GM12878 (cell line): ENCODE data around the gene GPI. TPM values are rescaled to one million over a fixed set of nuclear protein-coding genes. Genes with fewer than 3 reads are reported as not detected.

ENCODE experiments used
- ATAC-seq: fragments of 200-7000 bp; cut with Tn5 transposase; 3 replicates; pipeline ENCODE4 v1.9.1; 2020; ENCODE audit warnings: mild to moderate bottlenecking, moderate library complexity
- BruUV-seq: library from RNA; stranded (reverse); fragments of 400-500 nt; replicated peaks from 2 replicates; lab custom pipeline; 2021; lab: Mats Ljungman, UMichigan
- CTCF ChIA-PET: fragments of 300-600 bp; sonication (Branson Sonifier 250); formaldehyde crosslinking; extraction: SDS; loops from one replicate; lab custom pipeline; 2021; ENCODE audit warnings: inconsistent platforms; lab: Yijun Ruan, JAX
- POLR2A ChIA-PET: fragments of 350-600 bp; formaldehyde crosslinking; extraction: SDS; loops from one replicate; lab custom pipeline; 2021; ENCODE audit warnings: inconsistent platforms; lab: Charles Lee
- RAD21 ChIA-PET: fragments of 300-600 bp; sonication (Branson Sonifier 250); formaldehyde crosslinking; loops from one replicate; lab custom pipeline; 2023; ENCODE audit warnings: antibody characterized with exemption; ENCODE audit not compliant: unreplicated experiment; lab: Charles Lee
- SMC1A ChIA-PET: fragments of 300-600 bp; sonication (Branson Sonifier 250); formaldehyde crosslinking; loops from one replicate; lab custom pipeline; 2023; ENCODE audit not compliant: unreplicated experiment, uncharacterized antibody; lab: Charles Lee
- DNase-seq: peaks from one replicate; pipeline ENCODE4 v3.0.0-alpha.2; 2011; ENCODE audit warnings: low read depth, low spot score
- FAIRE-seq: peaks from 3 replicates; lab custom pipeline; 2011; peaks lifted over from hg19 to GRCh38; lab: Jason Lieb, UNC
- H2AFZ ChIP-seq: 2 replicates; pipeline ENCODE4 v1.6.0; 2011; ENCODE audit warnings: low read depth, low read length, control low read depth; ENCODE audit not compliant: control insufficient read depth
- H3K27ac ChIP-seq: 2 replicates; pipeline ENCODE4 v1.5.1; 2011; ENCODE audit warnings: control low read depth; ENCODE audit not compliant: control insufficient read depth, insufficient read depth
- H3K27me3 ChIP-seq, 2 experiments: replicated peaks in 1 of 2; 2 replicates each; pipeline versions ENCODE4 v1.6.0 to v1.6.1; 2011; ENCODE audit warnings: low read length in 1 of 2; ENCODE audit not compliant: control insufficient read depth in 2 of 2, insufficient read depth in 2 of 2
- H3K36me3 ChIP-seq, 2 experiments: 2 replicates each; pipeline ENCODE4 v1.5.1; 2011; ENCODE audit warnings: low read length in 1 of 2; ENCODE audit not compliant: control insufficient read depth in 2 of 2, insufficient read depth in 2 of 2
- H3K4me1 ChIP-seq: 2 replicates; pipeline ENCODE4 v1.6.1; 2011; ENCODE audit warnings: mild to moderate bottlenecking, low read length, moderate library complexity, mixed read lengths; ENCODE audit not compliant: control insufficient read depth, insufficient read depth
- H3K4me2 ChIP-seq: 2 replicates; pipeline ENCODE4 v1.6.0; 2011; ENCODE audit warnings: control low read depth; ENCODE audit not compliant: control insufficient read depth, insufficient read depth
- H3K4me3 ChIP-seq: fragments of 200-600 bp; sonication (generic); 2 replicates; pipeline ENCODE4 v1.5.1; 2016
- H3K79me2 ChIP-seq: 2 replicates; pipeline ENCODE4 v1.6.0; 2011; ENCODE audit warnings: low read length; ENCODE audit not compliant: control insufficient read depth, insufficient read depth
- H3K9ac ChIP-seq: 2 replicates; pipeline ENCODE4 v1.8.0; 2011; ENCODE audit warnings: low read length, control low read depth, mixed read lengths; ENCODE audit not compliant: control insufficient read depth, insufficient read depth
- H3K9me3 ChIP-seq: replicated peaks from 3 replicates; pipeline ENCODE4 v1.5.1; 2011; ENCODE audit warnings: mild to moderate bottlenecking, low read length; ENCODE audit not compliant: control insufficient read depth, insufficient read depth
- H4K20me1 ChIP-seq: 2 replicates; pipeline ENCODE4 v1.6.0; 2011; ENCODE audit not compliant: control insufficient read depth, insufficient read depth
- CTCF ChIP-seq, 3 experiments: IDR thresholded peaks in 2 of 3; conservative IDR thresholded peaks in 1 of 3; 2 replicates each; pipeline ENCODE4 v1.5.1; 2011; ENCODE audit warnings: low read depth in 3 of 3, low read length in 3 of 3, mild to moderate bottlenecking in 3 of 3, control low read depth in 2 of 3, moderate library complexity in 2 of 3, inconsistent platforms in 1 of 3, mixed read lengths in 1 of 3; ENCODE audit not compliant: control insufficient read depth in 2 of 3, insufficient read depth in 1 of 3; ENCODE audit errors: extremely low read depth in 1 of 3
- E4F1 ChIP-seq: fragments of 450-650 bp; IDR thresholded peaks from 2 replicates; pipeline ENCODE4 v1.6.1; 2018; ENCODE audit warnings: borderline replicate concordance, mild to moderate bottlenecking; ENCODE audit not compliant: partially characterized antibody
- FOXM1 ChIP-seq: IDR thresholded peaks from 2 replicates; pipeline ENCODE4 v1.6.1; 2012; ENCODE audit warnings: low read depth, mild to moderate bottlenecking, inconsistent platforms, low read length, moderate library complexity
- HDGF ChIP-seq: fragments of 450-650 bp; IDR thresholded peaks from 2 replicates; pipeline ENCODE4 v1.6.1; 2016; ENCODE audit warnings: antibody characterized with exemption
- IKZF2 ChIP-seq, 2 experiments: fragments of 450-650 bp; IDR thresholded peaks; 2 replicates each; pipeline ENCODE4 v1.6.1; 2017; ENCODE audit warnings: mild to moderate bottlenecking in 2 of 2, moderate library complexity in 2 of 2
- KAT2A ChIP-seq: conservative IDR thresholded peaks from 2 replicates; pipeline ENCODE4 v1.6.1; 2011; ENCODE audit warnings: low read depth, low read length; ENCODE audit not compliant: control insufficient read depth
- KLF5 ChIP-seq: fragments of 450-650 bp; IDR thresholded peaks from 2 replicates; pipeline ENCODE4 v1.6.1; 2014; ENCODE audit warnings: mild to moderate bottlenecking; ENCODE audit not compliant: partially characterized antibody
- NFXL1 ChIP-seq: fragments of 450-650 bp; IDR thresholded peaks from 2 replicates; pipeline ENCODE4 v1.6.1; 2017; ENCODE audit warnings: antibody characterized with exemption, mild to moderate bottlenecking, borderline replicate concordance
- POU2F2 ChIP-seq: IDR thresholded peaks from 3 replicates; pipeline ENCODE4 v1.6.1; 2011; ENCODE audit warnings: low read depth, mild to moderate bottlenecking, low read length, borderline replicate concordance
- RAD21 ChIP-seq: IDR thresholded peaks from 2 replicates; pipeline ENCODE4 v1.6.1; 2011; ENCODE audit warnings: mild to moderate bottlenecking, low read depth, low read length, moderate library complexity; ENCODE audit not compliant: insufficient read depth
- SMARCA5 ChIP-seq: fragments of 450-650 bp; IDR thresholded peaks from 2 replicates; pipeline ENCODE4 v1.6.1; 2017; ENCODE audit warnings: mild to moderate bottlenecking
- SMC3 ChIP-seq: IDR thresholded peaks from 2 replicates; pipeline ENCODE4 v1.6.1; 2011; ENCODE audit warnings: low read length, improper control_type of control experiment, borderline replicate concordance
- WGBS: methylation state at CpG from one replicate; pipeline ENCODE4 v1.1.6; 2016; ENCODE audit warnings: low lambda C conversion rate; ENCODE audit not compliant: insufficient replicate concordance, insufficient coverage; ENCODE audit errors: missing lambda C conversion rate; 5-methylcytosine and 5-hydroxymethylcytosine counted together
- in situ Hi-C: fragments of 300-500 bp; cut with MboI; formaldehyde crosslinking; loops from 9 replicates; pipeline ENCODE4 v1.14.3; 2018; ENCODE audit warnings: mixed read lengths
- intact Hi-C: fragments of 100-400 bp; cut with micrococcal nuclease; formaldehyde crosslinking; loops from one replicate; pipeline ENCODE4 v1.14.2; 2022; ENCODE audit not compliant: unreplicated experiment
- polyA plus RNA-seq, 11 experiments: library from polyadenylated mRNA; depleted of rRNA in 4 of 11; unstranded in 6 of 11; stranded (reverse) in 5 of 11; fragments of >200 nt; fragmentation: Nextera tagmentation in 4 of 11; fragmentation: Illumina TruSeq in 1 of 11; extraction: Ambion mirVana in 4 of 11; extraction: Trizol in 1 of 11; gene quantifications; 1 replicate in 1 of 11; 2 replicates in 10 of 11; pipeline versions ENCODE4 v1.2.1 to v1.2.3, GENCODE V29; 2011 to 2016; ENCODE audit warnings: inconsistent platforms in 2 of 11, missing spikeins in 2 of 11, low read depth in 1 of 11
- total RNA-seq, 4 experiments: library from RNA; depleted of rRNA in 3 of 4; stranded (reverse); fragments of >200 nt in 3 of 4; fragmentation: Illumina TruSeq in 1 of 4; extraction: Trizol in 1 of 4; gene quantifications; 2 replicates each; pipeline versions ENCODE4 v1.2.1 to v1.2.3, GENCODE V29; 2013 to 2021

The GPI gene
- total and polyA plus RNA-seq, 10 of the 15 experiments (the other 5 are each of a cell fraction or from before 2014, with no cell fraction given): 124 to 400 (median 190) TPM

- ChIA-PET POLR2A (interaction anchor here (0.7 to 1.4 kb wide), 4 partner anchors 17 to 253 kb away, joined by 3 to 4 read pairs (median 3); no protein-coding TSS in a partner anchor), CTCF (interaction anchor here (0.6 to 1.7 kb wide), 38 partner anchors 8 to 1108 kb away, joined by 3 to 13 read pairs (median 3); partner anchors contain the start of gene PDCD2L), SMC1A (interaction anchor here (0.5 to 1.3 kb wide), 12 partner anchors 9 to 229 kb away, joined by 3 to 6 read pairs (median 3); partner anchors contain the start of gene GPI), RAD21 (interaction anchor here (0.9 to 1.7 kb wide), 7 partner anchors 23 to 76 kb away, joined by 3 to 6 read pairs (median 4); partner anchors contain the start of gene GPI)
- peak; percentile 74 for ATAC-seq
- Histone ChIP-seq H3K36me3 (peaks cover 2 to 6% of the 10 kb centered on the region in 2 experiments; a peak in 3 of 4 replicates), H2AFZ (no peak overlapping the region), H3K9ac (no peak overlapping the region), H3K4me2 (peak overlapping the region; percentile 36), H3K9me3 (no peaks in the 10 kb centered on the region), H3K79me2 (peaks cover 55% of the 10 kb centered on the region), H4K20me1 (no peaks in the 10 kb centered on the region; the same call in 1 of the 2 replicates), H3K27me3 (no peaks in the 10 kb centered on the region), H3K27ac (no peak overlapping the region; the same call in 1 of the 2 replicates), H3K4me3 (peak overlapping the region; percentile 86), H3K4me1 (no peaks in the 10 kb centered on the region)
- no peak for DNase-seq
- intact Hi-C loops (no loop called here), in situ Hi-C loops (no loop called here)
- TSS peak; percentile 51 for BruUV-seq
- TF ChIP-seq KAT2A: no peak
- TF ChIP-seq FOXM1: no peak
- TF ChIP-seq HDGF: 0 out of 2 replicates have a peak, but pooled peaks have one; percentile 43
- peak; percentile 67 for TF ChIP-seq RAD21
- TF ChIP-seq SMARCA5: peak; percentile 46; the same call in 1 of the 2 replicates
- no peak for TF ChIP-seq NFXL1
- TF ChIP-seq IKZF2 (IDR thresholded peaks at IDR 0.05): no peak
- no peak for TF ChIP-seq E4F1
- TF ChIP-seq POU2F2: 0 out of 3 replicates have a peak, but pooled peaks have one; percentile 13
- peak; percentile 32; the same call in 1 of the 2 replicates for TF ChIP-seq SMC3
- TF ChIP-seq CTCF (IDR thresholded peaks at IDR 0.05 in 2 of 3, conservative IDR thresholded peaks at IDR 0.05 in 1 of 3; ENCODE audit: control insufficient read depth in 2 of 3, extremely low read depth in 1 of 3, insufficient read depth in 1 of 3, low read depth in 3 of 3, low read length in 3 of 3): peak; percentile 81 to 88 (median 86)
- no peak for TF ChIP-seq KLF5
- peak; percentile 31 for FAIRE-seq
- 35% methylated on average over 6 of the region's 6 CpGs for WGBS
Measured at GRCh38 chr19:34430738-34431625, 66.0 kb downstream of the GPI start.
